GM18498 (cell line): ENCODE results near the gene CRYZ.
A peak's percentile ranks its signal among the peaks of the same experiment; 100 is the strongest.

Source experiments
- ATAC-seq: cut with Tn5 transposase; IDR thresholded peaks from one replicate; pipeline ENCODE4 v1.9.1; 2021; ENCODE audit warnings: mild to moderate bottlenecking, moderate library complexity; ENCODE audit not compliant: unreplicated experiment

Gene CRYZ

DNA sequence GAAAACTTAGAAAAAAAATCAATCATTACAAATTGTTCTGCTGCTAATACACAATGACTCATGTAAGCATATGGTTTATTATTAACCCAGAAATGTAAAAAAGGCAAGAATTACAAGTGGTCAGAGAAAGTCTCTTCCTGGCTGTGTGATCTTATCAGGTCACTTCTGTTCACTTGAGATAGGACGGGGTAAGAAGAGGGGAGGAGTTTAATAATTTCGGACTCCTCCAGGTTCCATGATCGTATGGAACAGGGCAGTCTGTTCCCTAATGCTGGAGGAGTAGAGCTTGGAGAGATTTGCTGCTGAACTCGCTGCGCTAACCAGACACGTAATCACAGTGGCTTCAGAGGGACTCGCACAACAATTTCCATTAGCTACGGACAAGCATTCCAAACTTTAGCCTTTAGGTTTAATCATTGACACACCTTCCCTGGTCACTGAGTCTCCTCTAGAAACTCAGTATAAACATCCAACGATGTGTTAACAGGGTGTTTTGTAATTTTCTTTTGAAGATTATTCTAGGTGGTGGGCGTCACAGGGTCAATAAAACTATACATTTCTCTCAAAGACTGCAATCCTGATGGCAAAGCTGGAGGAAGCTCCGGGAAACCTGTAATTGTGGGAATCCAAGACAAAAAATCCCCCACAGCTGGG lies 1.3 kb downstream of the CRYZ start:
- peak; percentile 16 for ATAC-seq

DNA sequence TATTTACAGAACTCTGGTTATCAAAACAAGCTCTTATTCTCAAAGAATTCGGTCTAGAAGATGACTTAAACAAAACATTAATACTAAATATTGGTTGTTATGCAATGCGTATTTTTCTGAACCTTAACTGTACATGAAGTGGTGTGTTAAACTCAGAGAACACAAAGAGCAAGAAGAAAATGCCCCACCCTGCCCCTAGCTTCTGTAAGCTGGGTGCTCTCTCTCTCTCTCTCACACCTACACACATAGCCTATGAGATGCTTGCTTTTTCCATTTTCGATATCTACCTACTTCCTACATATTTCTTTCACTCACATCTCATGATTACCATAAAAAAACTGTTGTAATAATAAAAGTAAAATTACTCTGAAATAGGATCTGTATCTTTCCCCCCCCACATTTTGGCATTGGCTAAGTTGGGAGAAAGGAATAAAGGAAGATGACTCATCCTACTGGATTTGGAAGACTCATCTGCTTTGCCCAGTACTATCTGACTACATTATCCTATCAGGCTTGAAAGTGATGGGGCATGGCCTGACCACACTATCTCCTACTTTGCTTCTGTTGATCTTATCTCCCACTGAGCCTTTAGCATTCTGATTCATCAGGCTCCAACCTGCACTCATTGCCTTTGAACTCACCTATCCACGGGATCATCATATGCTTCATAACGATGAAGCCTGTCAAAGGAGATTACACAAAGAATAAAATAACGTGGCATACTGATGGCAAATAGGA lies 2.9 kb downstream of the CRYZ start:
- ATAC-seq, result no peak

DNA sequence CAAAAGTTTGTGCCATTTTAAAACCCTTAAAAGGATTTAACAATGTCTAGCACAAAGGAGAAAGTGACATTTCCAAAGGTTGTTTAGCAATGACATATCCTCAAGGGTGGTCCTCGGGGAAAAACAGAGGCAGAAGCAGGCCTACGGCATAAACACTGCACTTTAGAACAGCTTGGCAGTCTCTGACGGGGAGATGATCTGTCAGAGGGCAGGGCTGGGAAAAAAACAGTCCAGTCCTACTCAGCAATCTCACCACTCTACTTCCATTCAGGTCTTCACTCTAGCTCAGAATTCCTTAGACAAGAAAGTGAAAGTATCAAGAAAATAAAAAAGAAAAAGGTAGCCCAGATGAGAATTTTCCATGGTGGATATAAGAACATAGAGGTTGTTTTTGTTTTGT lies 4.1 kb downstream of the CRYZ start:
- no peak for ATAC-seq

DNA sequence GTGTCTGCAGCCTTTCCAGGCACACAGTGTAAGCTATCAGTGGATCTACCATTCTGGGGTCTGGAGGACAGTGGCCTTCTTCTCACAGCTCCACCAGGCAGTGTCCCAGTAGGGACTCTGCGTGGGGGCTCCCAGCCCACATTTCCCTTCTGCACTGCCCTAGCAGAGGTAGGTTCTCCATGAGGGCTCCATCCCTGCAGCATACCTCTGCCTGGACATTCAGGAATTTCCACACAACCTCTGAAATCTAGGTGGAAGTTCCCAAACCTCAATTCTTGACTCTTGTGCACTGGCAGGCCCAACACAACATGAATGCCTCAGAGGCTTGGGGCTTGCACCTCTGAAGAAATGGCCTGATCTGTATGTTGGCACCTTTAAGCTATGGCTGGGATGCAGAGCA lies 6.8 kb downstream of the CRYZ start:
- ATAC-seq, result no peak

DNA sequence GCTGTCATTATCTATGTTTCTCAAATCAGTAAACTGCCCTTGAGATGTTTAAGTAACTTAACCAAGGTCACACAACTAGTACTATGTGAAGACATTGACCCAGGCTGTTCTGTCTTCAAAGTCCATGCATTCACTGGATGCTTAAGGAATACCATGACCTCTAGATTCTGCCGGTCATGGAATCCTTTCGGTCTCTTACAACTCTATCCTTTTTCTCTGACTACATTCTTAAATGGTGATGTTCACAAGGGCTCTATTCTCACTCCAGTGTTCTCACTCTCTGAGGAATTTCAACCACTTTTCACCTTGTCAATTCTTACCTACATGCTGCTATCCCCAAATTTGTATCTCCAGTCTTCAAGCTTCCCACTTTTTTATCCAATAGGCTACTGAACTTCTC lies 15.2 kb downstream of the CRYZ start:
- no peak for ATAC-seq

DNA sequence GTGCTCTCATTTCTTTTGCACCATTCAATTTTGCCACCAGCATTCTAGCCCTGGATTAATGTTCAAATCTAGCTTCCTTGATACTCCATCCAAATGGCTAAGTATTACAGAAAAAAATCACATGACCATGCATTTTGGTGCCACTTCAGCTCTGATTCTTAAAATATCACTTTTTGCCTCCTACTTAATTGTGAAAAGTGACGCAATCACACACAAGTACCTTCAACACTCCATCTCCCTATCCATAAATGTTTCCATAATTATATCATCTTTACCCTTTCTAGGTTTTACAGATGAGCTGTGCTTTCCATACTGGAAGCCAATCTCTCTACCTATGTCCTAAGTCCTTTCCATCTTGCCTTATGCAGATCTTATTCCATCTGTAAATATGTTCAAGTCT lies 16.0 kb downstream of the CRYZ start:
- ATAC-seq, result no peak

DNA sequence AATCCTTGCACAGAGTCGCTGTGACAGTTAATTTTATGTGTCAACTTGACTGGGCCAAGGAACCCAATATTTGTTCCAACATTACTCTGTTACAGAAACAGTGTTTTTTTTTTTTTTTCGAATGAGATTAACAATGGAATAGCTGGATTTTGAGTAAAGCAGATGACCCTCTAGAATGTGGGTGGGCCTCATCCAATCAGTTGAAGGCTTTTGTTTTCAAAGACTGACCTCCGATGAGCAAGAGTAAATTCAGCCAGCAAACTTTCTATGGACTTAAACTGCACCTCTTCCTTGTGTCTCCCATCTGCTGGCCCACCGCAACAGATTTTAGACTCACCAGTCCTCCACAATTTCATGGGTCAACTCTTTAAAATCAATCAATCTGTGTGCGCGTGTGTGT lies 17.0 kb downstream of the CRYZ start:
- ATAC-seq, result no peak

DNA sequence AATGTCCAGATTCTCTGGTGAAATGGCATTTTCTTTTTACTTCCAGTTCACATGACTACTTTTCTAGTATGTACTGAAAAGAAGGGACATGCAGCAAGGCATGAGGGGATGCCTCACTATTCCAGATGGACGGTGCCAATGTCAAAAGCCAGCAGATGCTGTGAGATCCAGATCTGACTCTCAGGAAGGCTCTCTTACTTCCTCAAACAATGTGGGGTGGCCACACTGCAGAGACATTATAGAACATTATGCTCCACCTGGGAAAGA lies 17.7 kb downstream of the CRYZ start:
- ATAC-seq, result no peak

DNA sequence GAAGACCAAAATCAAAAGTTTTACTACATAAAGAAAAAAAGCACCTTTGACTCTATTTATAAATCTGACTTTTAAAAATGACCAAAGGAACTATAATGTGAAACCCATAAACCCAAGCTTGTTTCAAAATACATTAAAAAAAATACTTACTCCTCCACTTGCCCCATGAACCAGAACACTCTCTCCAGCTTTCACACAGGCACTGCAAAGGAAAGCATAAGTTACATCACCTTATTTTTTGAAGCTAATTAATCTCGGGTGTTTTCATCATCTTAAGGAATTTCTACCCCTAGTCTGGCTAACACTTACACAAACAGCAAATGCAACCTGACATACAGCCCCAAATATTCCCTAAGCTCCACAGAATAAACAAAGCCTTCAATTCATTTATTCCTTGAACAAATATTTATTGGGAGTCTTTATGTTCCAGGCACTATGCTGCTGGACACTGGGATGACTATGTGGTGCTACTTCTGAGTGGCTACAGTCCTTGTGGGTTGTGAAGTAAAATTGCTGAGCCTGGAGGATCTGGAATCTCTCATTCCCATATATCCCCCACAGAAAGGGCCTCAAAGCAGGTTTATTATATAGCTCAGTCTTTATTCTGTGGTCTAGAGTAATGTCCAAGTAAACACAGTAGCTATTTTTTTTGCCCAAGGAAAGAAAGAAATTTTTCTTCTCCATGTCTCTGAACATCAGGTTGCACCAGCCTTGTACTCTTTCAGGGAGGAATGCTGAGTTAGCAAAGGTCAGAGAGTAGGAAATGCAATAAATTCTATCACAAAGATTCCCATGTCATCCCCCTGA lies 18.2 kb downstream of the CRYZ start:
- ATAC-seq, result peak; percentile 60

DNA sequence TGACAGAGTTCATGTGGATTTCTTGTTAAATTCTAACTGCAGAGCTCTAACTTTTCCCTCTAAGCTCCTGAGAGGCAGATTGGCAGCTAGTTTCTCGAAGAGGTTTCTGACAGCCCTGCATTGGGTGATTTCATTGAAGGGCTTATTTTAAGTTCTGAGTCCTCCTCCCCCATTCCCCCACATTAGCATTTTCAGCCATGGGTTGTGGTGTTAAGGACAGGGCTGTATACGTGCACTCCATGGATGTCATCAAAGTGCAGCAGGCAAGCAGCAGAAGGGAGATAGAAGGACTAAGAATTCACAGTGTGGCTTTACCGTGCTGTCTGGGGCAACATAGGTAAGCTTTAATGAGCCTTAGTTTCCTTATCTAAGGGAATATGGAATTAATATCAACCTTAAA lies 19.0 kb downstream of the CRYZ start:
- peak; percentile 47 for ATAC-seq

DNA sequence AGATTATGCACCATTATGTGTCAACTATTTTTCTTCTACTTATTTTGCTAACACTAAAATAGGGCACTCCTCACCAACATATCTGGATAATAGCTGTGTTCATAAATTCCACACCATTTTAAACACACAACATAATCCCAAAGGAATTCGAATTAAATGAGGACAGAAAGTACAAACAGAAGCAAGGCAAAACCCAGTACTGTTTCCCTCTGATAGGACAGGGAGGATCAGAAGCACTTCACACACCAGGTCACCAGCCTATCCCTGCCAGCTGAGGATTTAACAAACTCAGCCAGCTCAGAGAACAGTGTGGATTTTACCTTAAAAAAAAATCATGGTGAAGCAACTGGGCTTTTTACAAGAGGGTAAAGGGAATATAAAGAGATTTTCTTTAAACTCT lies 20.0 kb downstream of the CRYZ start:
- no peak for ATAC-seq

DNA sequence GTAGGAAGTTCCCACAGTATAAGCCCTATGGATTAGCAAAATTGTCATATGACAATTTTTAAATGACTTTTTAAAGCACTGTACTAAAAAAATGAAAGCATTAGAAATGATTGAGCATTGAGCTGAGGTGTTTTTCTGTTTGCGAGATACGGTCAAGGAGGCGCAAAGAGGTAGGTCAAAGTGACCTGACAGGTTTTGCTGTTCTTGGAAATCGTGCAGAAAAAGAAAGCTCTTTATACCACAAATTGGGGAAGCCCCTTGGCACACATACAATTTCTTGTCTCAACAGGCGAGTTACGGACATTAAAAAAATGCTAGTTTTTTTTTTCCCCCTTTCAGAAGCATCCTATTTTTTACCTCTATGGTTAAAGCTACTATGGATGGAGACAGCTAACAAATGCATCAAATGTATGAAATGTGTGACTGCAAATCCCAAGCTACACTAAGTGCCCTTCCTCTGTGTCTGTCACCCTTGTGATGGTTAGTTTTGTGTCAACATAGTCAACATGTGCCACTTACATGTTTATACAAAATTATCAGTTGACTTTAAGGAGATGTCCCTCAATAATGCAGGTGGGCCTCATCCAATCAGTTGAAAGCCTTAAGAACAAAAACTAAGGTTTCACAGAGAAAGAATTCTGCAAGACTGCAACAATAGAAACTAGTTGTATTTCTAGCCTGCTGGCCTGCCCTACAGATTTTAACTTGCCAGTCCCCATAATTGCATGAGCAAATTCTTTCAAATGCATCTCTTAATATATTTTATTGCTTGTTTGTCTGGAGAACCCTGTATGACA lies 29.3 kb downstream of the CRYZ start:
- no peak for ATAC-seq

DNA sequence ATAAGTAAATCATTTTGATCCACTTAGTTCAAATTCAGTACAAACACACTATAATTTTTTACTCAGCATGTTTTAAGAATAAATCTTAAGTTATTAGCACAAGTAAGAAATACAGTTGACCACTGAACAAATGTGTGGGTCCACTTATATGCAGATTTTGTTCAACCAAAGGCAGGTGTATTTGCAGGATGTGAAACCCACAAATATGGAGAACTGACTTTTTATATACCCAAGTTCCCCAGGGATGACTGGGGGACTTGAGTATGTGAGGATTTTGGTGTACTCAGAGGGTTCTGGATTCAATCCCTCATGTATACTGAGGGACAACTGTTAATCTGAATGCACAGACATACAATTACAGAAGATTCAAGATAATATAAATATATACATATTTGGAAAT lies 33.5 kb downstream of the CRYZ start:
- ATAC-seq, result no peak

DNA sequence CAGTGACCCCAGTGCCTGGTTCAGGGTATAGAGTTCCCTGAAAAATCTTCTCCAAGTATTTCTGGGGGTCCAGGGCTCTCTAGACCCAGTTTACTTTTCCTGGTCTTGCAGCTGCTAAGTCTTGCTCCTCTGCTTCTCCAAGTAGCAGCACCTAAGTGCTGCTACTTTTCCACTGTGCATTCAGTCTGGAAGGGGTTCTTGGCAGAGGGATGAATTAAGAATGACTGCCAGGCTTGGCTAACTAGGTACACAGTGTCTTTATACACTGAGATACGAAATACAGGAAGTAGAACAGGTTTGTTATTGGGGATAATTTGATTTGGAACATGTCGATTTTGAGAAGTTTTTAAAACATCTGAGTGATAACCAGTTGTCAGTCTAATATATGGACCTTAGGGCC lies 35.0 kb downstream of the CRYZ start:
- ATAC-seq, result no peak

DNA sequence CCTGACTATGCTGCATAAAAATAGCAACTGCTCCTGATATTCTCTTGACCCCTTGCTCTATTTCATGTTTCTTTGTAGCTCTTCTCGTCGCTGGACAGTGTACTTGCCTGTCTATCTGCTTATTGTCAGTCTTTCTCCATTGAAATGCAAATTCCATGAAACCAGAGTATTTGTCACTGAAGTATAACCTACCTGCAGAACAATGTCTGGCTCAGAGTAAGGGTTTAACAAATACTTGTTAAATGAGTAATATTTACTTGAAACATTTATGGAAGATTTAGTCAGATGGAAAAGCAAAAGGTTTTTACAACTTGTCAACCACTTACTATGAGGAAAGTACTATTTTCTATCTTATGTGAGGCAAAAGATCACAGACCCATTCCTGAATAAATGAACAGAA lies 39.4 kb downstream of the CRYZ start:
- no peak for ATAC-seq

DNA sequence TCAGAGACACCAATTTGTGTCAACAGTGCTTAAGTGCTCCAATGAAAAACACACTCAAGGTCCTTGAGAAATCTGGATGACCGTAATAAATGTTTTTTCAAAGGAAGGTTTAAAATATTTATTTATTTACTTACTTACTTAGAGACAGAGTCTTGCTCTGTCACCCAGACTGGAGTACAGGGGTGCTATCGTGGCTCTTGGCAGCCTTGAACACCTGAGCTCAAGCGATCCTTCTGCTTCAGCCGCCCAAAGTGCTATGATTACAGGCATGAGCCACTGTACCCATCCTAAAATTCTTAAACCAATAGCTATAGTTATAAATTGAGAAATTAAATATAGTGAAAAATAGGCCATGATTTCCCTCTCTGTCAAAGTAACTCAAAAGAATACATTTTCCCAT lies 41.9 kb downstream of the CRYZ start:
- ATAC-seq, result no peak

DNA sequence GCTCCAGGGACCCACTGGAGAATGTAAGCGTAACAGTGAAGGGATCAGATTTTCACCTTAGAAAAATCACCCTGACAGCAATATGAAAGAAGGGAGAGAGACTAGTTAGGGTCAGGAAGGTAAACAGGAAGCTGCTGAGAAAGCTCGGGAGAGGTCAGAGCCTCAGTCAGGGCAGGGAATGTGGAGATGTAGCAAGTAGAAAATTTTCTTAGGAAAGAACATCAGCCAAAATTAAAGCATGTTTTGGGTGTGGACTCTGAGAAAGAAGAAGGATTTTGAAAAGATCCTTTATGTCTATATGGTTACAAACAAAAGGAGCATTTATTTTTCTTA lies 42.5 kb downstream of the CRYZ start:
- ATAC-seq, result no peak

DNA sequence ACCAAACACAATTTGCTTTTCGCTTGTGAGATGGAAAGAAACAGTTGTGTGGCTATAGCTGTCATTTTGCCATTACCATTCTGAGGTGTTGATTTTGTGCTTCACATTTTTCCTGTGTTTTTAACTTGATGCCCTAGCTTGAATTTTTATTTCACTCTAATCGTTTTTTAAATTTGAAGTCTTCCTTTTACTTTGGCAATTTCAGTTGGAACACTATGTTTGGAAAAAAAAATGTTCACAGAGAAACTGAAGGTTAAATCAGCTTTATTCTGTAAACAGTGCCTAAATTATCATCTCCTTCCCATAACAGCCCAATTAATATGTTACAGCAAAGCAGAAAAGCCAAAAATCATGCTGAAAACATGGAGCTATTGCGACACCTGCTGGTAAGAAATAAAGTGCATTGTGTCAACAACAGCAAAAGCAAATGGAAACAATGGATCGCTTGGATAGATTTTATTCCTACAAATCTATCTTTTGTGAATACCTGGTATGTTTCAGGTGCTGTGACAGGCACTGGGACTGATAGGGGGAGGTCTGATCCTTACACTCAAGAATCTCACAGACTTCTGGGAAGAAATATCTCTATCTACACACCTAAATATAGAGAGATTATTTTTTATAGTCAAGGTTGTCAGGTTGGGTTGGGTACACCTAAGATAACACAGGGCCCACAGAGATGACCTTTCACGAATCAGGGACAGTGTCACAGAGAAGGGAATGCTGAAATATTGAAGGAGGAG lies 43.1 kb downstream of the CRYZ start:
- ATAC-seq, result peak; percentile 59

DNA sequence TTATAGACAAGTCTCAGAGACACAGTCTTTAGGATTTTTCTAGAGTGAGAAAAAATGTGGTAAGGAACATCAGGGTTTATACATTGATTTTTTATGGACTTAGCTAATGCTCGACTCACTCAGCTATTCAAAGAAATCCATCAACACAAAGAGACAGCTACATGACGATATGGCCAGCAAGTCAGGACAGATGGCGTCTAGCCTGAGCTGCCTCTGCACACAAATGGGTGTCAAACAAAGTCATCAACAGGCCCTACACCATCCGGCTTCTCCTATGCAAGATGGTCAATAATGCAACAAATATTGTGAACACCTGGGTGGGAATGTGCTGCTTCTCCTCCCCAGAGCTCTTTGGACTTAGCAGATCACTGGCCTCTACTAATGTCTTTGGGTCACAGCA lies 45.9 kb downstream of the CRYZ start:
- no peak for ATAC-seq

DNA sequence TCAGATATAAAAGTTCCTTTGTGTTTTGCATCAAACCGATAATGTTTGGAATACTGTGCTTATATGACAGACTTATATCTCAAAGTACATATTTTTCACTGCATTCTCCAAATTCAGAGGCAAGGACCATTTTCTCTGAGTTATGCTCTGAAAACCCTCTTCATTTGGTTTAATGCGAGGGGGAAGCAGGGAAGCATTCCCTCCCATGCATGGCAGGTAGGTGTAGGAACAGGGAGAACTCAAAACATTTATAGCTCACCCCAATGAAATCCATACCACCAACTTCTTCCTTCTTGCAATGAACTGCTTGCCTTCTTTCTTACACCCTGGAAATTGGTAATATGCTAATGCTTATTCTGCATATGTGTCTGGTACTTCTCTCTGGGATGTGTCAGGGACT lies 48.5 kb downstream of the CRYZ start:
- ATAC-seq, result no peak

DNA sequence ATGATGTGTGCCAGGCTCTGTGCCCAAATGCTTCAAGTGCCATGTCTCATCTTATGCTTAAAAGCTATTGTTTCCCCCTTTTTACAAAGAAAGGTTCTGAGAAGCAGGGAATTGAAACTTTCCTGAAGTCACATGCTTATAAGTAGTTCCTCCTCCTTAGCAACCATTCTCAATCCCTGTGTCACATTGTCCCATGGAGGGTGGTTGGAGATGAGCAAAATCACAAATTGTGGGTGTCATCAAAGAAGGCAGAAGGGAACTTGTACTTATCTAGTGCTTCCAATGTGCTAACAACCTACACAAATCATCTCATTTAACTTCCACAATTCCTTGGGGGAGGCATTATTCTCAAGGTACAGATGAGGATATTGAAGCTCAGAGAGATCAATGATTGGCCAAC lies 49.2 kb downstream of the CRYZ start:
- ATAC-seq, result no peak
